Mesenchymal stem cell (in vitro differentiated cells and primary cell): ENCODE results near the gene OSBPL1A.

Experiments used
- DNase-seq: peaks from one replicate; pipeline ENCODE4 v3.0.0-alpha.2; 2013
- H2AFZ ChIP-seq: one replicate; pipeline ENCODE4 v1.6.1; 2013; ENCODE audit warnings: low read depth, mild to moderate bottlenecking, control low read depth, inconsistent platforms, low read length, moderate library complexity
- H2AK5ac ChIP-seq: 2 replicates; pipeline ENCODE4 v1.6.1; 2013; ENCODE audit warnings: low read length, moderate library complexity, mild to moderate bottlenecking, inconsistent platforms; ENCODE audit not compliant: severe bottlenecking
- H2BK120ac ChIP-seq: one replicate; pipeline ENCODE4 v1.6.1; 2013; ENCODE audit warnings: low read depth, mild to moderate bottlenecking, inconsistent platforms, low read length, moderate library complexity
- H2BK12ac ChIP-seq, 2 experiments: one replicate each; pipeline ENCODE4 v1.6.1; 2013; ENCODE audit warnings: inconsistent platforms in 2 of 2, low read length in 2 of 2, mild to moderate bottlenecking in 2 of 2, moderate library complexity in 2 of 2, control low read depth in 1 of 2
- H2BK15ac ChIP-seq: one replicate; pipeline ENCODE4 v1.6.1; 2013; ENCODE audit warnings: mild to moderate bottlenecking, low read depth, inconsistent platforms; ENCODE audit not compliant: poor library complexity, severe bottlenecking
- H2BK5ac ChIP-seq: 2 replicates; pipeline ENCODE4 v1.6.1; 2013; ENCODE audit warnings: low read depth, mild to moderate bottlenecking, low read length, control low read depth, inconsistent platforms; ENCODE audit not compliant: poor library complexity, severe bottlenecking
- H3K14ac ChIP-seq, 2 experiments: one replicate each; pipeline ENCODE4 v1.6.1; 2013; ENCODE audit warnings: inconsistent platforms in 2 of 2, low read length in 2 of 2, control low read depth in 1 of 2, mild to moderate bottlenecking in 1 of 2, moderate library complexity in 1 of 2
- H3K18ac ChIP-seq, 2 experiments: one replicate each; pipeline ENCODE4 v1.6.1; 2013; ENCODE audit warnings: inconsistent platforms in 2 of 2, low read length in 2 of 2, control low read depth in 1 of 2, low read depth in 1 of 2, mild to moderate bottlenecking in 1 of 2
- H3K23ac ChIP-seq, 2 experiments: one replicate each; pipeline ENCODE4 v1.6.1; 2013; ENCODE audit warnings: inconsistent platforms in 2 of 2, low read length in 2 of 2, mild to moderate bottlenecking in 2 of 2, moderate library complexity in 2 of 2, control low read depth in 1 of 2
- H3K27ac ChIP-seq: 2 replicates; pipeline ENCODE4 v1.5.1; 2013; ENCODE audit warnings: mild to moderate bottlenecking, moderate library complexity, low read length, control low read depth, inconsistent platforms; ENCODE audit not compliant: poor library complexity, severe bottlenecking
- H3K27me3 ChIP-seq, 2 experiments: 2 replicates each; pipeline versions ENCODE4 v1.6.1 to v1.7.0; 2013; ENCODE audit warnings: low read length in 2 of 2, mild to moderate bottlenecking in 2 of 2, moderate library complexity in 2 of 2, control low read depth in 1 of 2, inconsistent platforms in 1 of 2; ENCODE audit not compliant: control insufficient read depth in 1 of 2, insufficient read depth in 1 of 2
- H3K36me3 ChIP-seq, 2 experiments: 2 replicates each; pipeline versions ENCODE4 v1.6.1 to v1.7.0; 2013; ENCODE audit warnings: low read length in 2 of 2, control low read depth in 1 of 2, inconsistent platforms in 1 of 2, low read depth in 1 of 2, mild to moderate bottlenecking in 1 of 2; ENCODE audit not compliant: insufficient read depth in 2 of 2, control insufficient read depth in 1 of 2
- H3K4ac ChIP-seq, 2 experiments: one replicate each; pipeline ENCODE4 v1.6.1; 2013; ENCODE audit warnings: inconsistent platforms in 2 of 2, low read length in 2 of 2, mild to moderate bottlenecking in 2 of 2, moderate library complexity in 2 of 2, control low read depth in 1 of 2, low read depth in 1 of 2
- H3K4me1 ChIP-seq: 2 replicates; pipeline ENCODE4 v1.6.1; 2013; ENCODE audit warnings: low read depth, low read length, control low read depth; ENCODE audit not compliant: control insufficient read depth, insufficient read depth
- H3K4me2 ChIP-seq: 2 replicates; pipeline ENCODE4 v1.6.1; 2013; ENCODE audit warnings: low read length, mild to moderate bottlenecking, inconsistent platforms; ENCODE audit not compliant: poor library complexity, severe bottlenecking
- H3K4me3 ChIP-seq, 2 experiments: 2 replicates each; pipeline versions ENCODE4 v1.5.1 to v1.7.0; 2013; ENCODE audit warnings: low read length in 2 of 2, mild to moderate bottlenecking in 2 of 2, control low read depth in 1 of 2, low read depth in 1 of 2; ENCODE audit not compliant: insufficient read depth in 1 of 2
- H3K79me1 ChIP-seq: replicated peaks from 2 replicates; pipeline ENCODE4 v1.6.1; 2013; ENCODE audit warnings: mild to moderate bottlenecking, control low read depth, low read length, inconsistent platforms; ENCODE audit not compliant: poor library complexity, severe bottlenecking
- H3K9ac ChIP-seq: 2 replicates; pipeline ENCODE4 v1.7.0; 2013; ENCODE audit warnings: mild to moderate bottlenecking, low read length, moderate library complexity
- H3K9me3 ChIP-seq: 2 replicates; pipeline ENCODE4 v1.7.0; 2013; ENCODE audit warnings: mild to moderate bottlenecking, low read length; ENCODE audit not compliant: control insufficient read depth
- H4K8ac ChIP-seq: one replicate; pipeline ENCODE4 v1.6.1; 2013; ENCODE audit warnings: inconsistent platforms, mild to moderate bottlenecking, low read length, moderate library complexity
- H4K91ac ChIP-seq: one replicate; pipeline ENCODE4 v1.6.1; 2013; ENCODE audit warnings: mild to moderate bottlenecking, low read length, inconsistent platforms
- WGBS: methylation state at CpG from one replicate; pipeline ENCODE4 v1.1.7; 2013; ENCODE audit warnings: mixed read lengths; 5-methylcytosine and 5-hydroxymethylcytosine counted together

OSBPL1A gene

DNA sequence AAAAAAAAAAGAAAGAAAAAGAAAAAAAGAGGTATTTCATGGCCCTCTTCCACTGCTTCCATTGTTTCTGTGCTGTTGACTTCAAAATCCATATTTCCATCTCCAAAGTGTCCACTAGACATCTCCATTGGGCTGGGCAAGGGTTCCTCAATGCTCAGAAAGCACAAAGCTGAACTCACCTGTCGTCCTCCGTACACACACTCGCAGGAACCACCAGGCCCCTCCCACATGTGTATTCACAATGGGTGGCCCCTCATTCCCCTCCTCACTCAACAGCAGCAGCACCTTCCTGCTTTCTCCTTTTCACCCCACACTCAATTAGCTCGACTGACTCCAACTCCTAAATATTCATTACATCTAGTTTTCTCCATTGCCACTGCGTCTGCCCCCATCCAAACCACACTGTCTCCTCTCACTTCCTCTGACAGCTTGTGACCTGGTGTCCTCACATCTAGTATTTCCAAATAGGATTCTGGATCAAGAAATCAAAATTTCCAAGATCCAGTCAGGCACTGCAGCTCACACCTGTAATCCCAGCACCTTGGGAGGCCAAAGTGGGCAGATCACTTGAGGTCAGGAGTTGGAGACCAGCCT lies 25.2 kb downstream of the OSBPL1A start:
- no peak overlapping the region for H2BK15ac ChIP-seq
- no peak overlapping the region for H3K4me2 ChIP-seq
- H3K9ac ChIP-seq, result no peak overlapping the region
- H2BK12ac ChIP-seq, result no peak overlapping the region
- H2BK5ac ChIP-seq, result no peak overlapping the region
- no peak overlapping the region for H3K4ac ChIP-seq
- H3K23ac ChIP-seq, result no peak overlapping the region
- peaks cover 6 to 63% of the 10 kb centered on the region in 2 experiments for H3K36me3 ChIP-seq
- H3K4me3 ChIP-seq, result no peak overlapping the region
- no peaks in the 10 kb centered on the region for H3K4me1 ChIP-seq
- H3K14ac ChIP-seq, result no peak overlapping the region
- H3K27ac ChIP-seq, result no peak overlapping the region
- H3K27me3 ChIP-seq, result no peaks in the 10 kb centered on the region
- H2BK120ac ChIP-seq, result no peak overlapping the region
- no peaks in the 10 kb centered on the region for H3K79me1 ChIP-seq
- no peak overlapping the region for H2AFZ ChIP-seq
- WGBS, result 98% methylated on average over 5 of the region's 5 CpGs
- no peak for DNase-seq
- H3K9me3 ChIP-seq, result no peaks in the 10 kb centered on the region
- H2AK5ac ChIP-seq, result no peak overlapping the region
- H3K18ac ChIP-seq, result no peak overlapping the region
- no peak overlapping the region for H4K91ac ChIP-seq
- H4K8ac ChIP-seq, result no peak overlapping the region

GRCh38 chr18:24370120-24370519 lies 27.5 kb downstream of the OSBPL1A start:
- H3K4me3 ChIP-seq, result no peak overlapping the region
- H3K23ac ChIP-seq, result no peak overlapping the region
- WGBS, result 91% methylated on average over 4 of the region's 4 CpGs

DNA sequence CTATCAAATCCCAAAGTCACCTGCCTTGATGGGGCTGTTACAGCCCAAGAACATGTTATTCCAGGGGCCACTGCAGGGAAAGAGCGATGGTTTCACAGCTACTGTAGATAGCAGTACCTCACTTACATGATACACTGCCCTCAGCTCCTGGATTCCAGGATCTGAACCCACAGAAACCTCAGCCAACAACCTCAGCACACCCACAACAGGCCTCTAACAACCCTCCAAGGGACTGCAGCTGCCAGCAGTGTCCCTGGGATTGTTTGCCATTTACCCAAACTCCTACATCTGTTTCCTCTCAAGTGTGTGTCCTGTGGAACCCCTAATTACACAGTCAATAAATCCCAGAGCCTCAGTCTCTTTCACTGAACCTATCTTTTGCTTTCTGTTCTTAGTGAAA lies 28.2 kb downstream of the OSBPL1A start:
- no peak overlapping the region for H2BK15ac ChIP-seq
- no peak overlapping the region for H3K14ac ChIP-seq
- H3K79me1 ChIP-seq, result no peaks in the 10 kb centered on the region
- H3K27ac ChIP-seq, result no peak overlapping the region
- no peak overlapping the region for H3K4me2 ChIP-seq
- no peak overlapping the region for H4K8ac ChIP-seq
- H4K91ac ChIP-seq, result peak overlapping the region; percentile 44
- H3K4me1 ChIP-seq, result no peaks in the 10 kb centered on the region
- no peak overlapping the region for H3K4ac ChIP-seq
- no peak overlapping the region for H3K18ac ChIP-seq
- no peak overlapping the region for H2BK5ac ChIP-seq
- no peaks in the 10 kb centered on the region for H3K9me3 ChIP-seq
- peaks cover 0 to 68% of the 10 kb centered on the region in 2 experiments for H3K36me3 ChIP-seq
- DNase-seq, result no peak
- H3K27me3 ChIP-seq, result no peaks in the 10 kb centered on the region
- no peak overlapping the region for H2BK120ac ChIP-seq
- 90% methylated on average over 1 of the region's 1 CpG for WGBS
- no peak overlapping the region for H3K23ac ChIP-seq
- no peak overlapping the region for H2AFZ ChIP-seq
- no peak overlapping the region for H3K9ac ChIP-seq
- H2BK12ac ChIP-seq, result no peak overlapping the region
- no peak overlapping the region for H2AK5ac ChIP-seq
- no peak overlapping the region for H3K4me3 ChIP-seq

More at GRCh38 chr18:24370120-24370519, 27.5 kb downstream of the OSBPL1A start:
- Histone ChIP-seq H2BK120ac (no peak overlapping the region), H2AFZ (no peak overlapping the region), H3K14ac (no peak overlapping the region), H3K4me2 (no peak overlapping the region), H3K4me1 (no peaks in the 10 kb centered on the region), H2BK12ac (no peak overlapping the region), H3K36me3 (peaks cover 0 to 68% of the 10 kb centered on the region in 2 experiments), H3K9me3 (no peaks in the 10 kb centered on the region), H3K4ac (no peak overlapping the region), H3K27me3 (no peaks in the 10 kb centered on the region), H4K8ac (no peak overlapping the region), H4K91ac (no peak overlapping the region), H3K79me1 (no peaks in the 10 kb centered on the region), H3K27ac (no peak overlapping the region), H2BK15ac (no peak overlapping the region), H3K9ac (no peak overlapping the region), H2AK5ac (no peak overlapping the region), H2BK5ac (no peak overlapping the region), H3K18ac (no peak overlapping the region)
- no peak for DNase-seq

DNA sequence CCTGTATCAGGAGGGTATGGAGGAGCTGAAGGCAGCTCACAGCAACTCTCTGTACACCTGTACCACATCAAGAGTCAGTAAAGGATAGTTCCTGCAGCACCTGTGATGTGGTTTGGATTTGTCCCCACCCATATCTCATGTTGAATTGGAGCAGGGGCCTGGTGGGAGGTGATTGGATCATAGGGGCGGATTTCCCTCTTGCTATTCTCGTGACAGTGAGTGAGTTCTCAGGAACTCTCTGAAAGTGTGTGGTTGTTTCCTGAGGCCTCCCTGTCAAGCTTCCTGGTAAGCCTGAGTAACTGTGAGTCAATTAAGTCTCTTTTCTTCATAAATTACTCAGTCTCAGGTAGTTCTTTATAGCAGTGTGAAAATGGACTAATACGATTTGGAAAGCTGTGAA lies 28.9 kb downstream of the OSBPL1A start:
- H3K27me3 ChIP-seq, result no peaks in the 10 kb centered on the region
- no peak overlapping the region for H2BK5ac ChIP-seq
- H2BK120ac ChIP-seq, result no peak overlapping the region
- H3K4me3 ChIP-seq, result no peak overlapping the region
- H2AFZ ChIP-seq, result no peak overlapping the region
- H3K27ac ChIP-seq, result no peak overlapping the region
- H3K18ac ChIP-seq, result no peak overlapping the region
- H4K8ac ChIP-seq, result no peak overlapping the region
- WGBS, result 82% methylated on average over 3 of the region's 3 CpGs
- no peaks in the 10 kb centered on the region for H3K9me3 ChIP-seq
- no peaks in the 10 kb centered on the region for H3K79me1 ChIP-seq
- no peak overlapping the region for H2AK5ac ChIP-seq
- no peak overlapping the region for H4K91ac ChIP-seq
- no peak overlapping the region for H2BK12ac ChIP-seq
- H3K23ac ChIP-seq, result no peak overlapping the region
- H3K4me1 ChIP-seq, result no peaks in the 10 kb centered on the region
- no peak overlapping the region for H3K9ac ChIP-seq
- no peak overlapping the region for H3K4ac ChIP-seq
- H3K36me3 ChIP-seq, result peaks cover 0 to 71% of the 10 kb centered on the region in 2 experiments
- no peak for DNase-seq
- H2BK15ac ChIP-seq, result no peak overlapping the region
- H3K14ac ChIP-seq, result no peak overlapping the region
- H3K4me2 ChIP-seq, result no peak overlapping the region
